Measurements from ENCODE around the gene TSACC.

Gene TSACC

GRCh38 chr1:156376958-156377919 lies 38.9 kb downstream of the TSACC start:
- no peak for DNase-seq

GRCh38 chr1:156378557-156378956 lies 40.2 kb downstream of the TSACC start:
- DNase-seq: no peak

GRCh38 chr1:156379420-156380165 lies 41.3 kb downstream of the TSACC start:
- DNase-seq: peak; percentile 39

GRCh38 chr1:156382561-156382960 lies 44.2 kb downstream of the TSACC start:
- no peak for DNase-seq

GRCh38 chr1:156383023-156383422 lies 44.7 kb downstream of the TSACC start:
- peak; percentile 45 for DNase-seq

- DNase-seq: no peak
These were observed 45.7 kb downstream of the TSACC start for GRCh38 chr1:156384007-156384406.

- DNase-seq: no peak
These were observed 46.3 kb downstream of the TSACC start for GRCh38 chr1:156384658-156385057.

GRCh38 chr1:156385534-156386031 lies 47.3 kb downstream of the TSACC start:
- DNase-seq: peak; percentile 69

- no peak for DNase-seq
These were observed 48.0 kb downstream of the TSACC start for GRCh38 chr1:156386134-156386901.

- DNase-seq: no peak
These were observed 48.9 kb downstream of the TSACC start for GRCh38 chr1:156386949-156387869.

GRCh38 chr1:156387870-156388173 lies 49.5 kb downstream of the TSACC start:
- no peak for DNase-seq

- no peak for DNase-seq
These were observed 50.1 kb downstream of the TSACC start for GRCh38 chr1:156388174-156389137.

GRCh38 chr1:156389311-156389710 lies 51.0 kb downstream of the TSACC start:
- no peak for DNase-seq

GRCh38 chr1:156390469-156391365 lies 52.4 kb downstream of the TSACC start:
- no peak for DNase-seq

GRCh38 chr1:156391366-156391677 lies 53.0 kb downstream of the TSACC start:
- no peak for DNase-seq

- DNase-seq: no peak
These were observed 53.4 kb downstream of the TSACC start for GRCh38 chr1:156391701-156392100.

GRCh38 chr1:156392452-156392853 lies 54.1 kb downstream of the TSACC start:
- no peak for DNase-seq

- DNase-seq: no peak
These were observed 54.8 kb downstream of the TSACC start for GRCh38 chr1:156393095-156393494.

- no peak for DNase-seq
These were observed 55.8 kb downstream of the TSACC start for GRCh38 chr1:156394082-156394481.

All from fibroblast of skin of abdomen (primary cell).